Measurements from ENCODE around the gene ZPLD1. TPM values are rescaled to one million over a fixed set of nuclear protein-coding genes. Genes with fewer than 3 reads are reported as not detected.

Gene ZPLD1
- total RNA-seq, 2 experiments from 2014 or later = not detected

DNA sequence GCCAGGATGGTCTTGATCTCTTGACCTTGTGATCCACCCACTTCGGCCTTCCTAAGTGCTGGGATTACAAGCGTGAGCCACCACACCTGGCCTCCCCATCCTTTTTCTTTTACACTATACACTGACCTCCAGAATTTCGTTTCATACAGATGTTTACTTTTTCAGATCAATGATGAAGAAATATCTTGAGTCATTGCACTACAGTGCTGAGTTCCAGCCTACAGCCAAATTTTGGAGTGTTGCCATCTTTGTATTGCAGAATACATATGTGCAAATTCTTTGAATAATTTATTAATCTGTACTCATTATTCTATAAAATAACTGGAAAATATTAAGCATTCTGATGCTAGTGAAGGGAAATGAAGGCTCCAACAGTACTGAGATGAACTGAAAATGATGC is 12.5 kb downstream of the ZPLD1 start:
- no peaks in the 10 kb centered on the region for H3K36me3 ChIP-seq (ENCODE audit: insufficient read depth, low read length)
- no peaks in the 10 kb centered on the region for H3K9me3 ChIP-seq (ENCODE audit: low read length)
- no peaks in the 10 kb centered on the region for H3K79me2 ChIP-seq (ENCODE audit: insufficient read depth, low read depth, low read length)
- DNase-seq (ENCODE audit: low spot score) = no peak
- intact Hi-C loops (cut with micrococcal nuclease; ENCODE audit: unreplicated experiment) = no loop called here
- no peaks in the 10 kb centered on the region for H3K4me1 ChIP-seq (ENCODE audit: insufficient read depth, low read length, poor library complexity, severe bottlenecking)
- POLR2A ChIA-PET = no interaction called here
- TF ChIP-seq, protein P1, sequence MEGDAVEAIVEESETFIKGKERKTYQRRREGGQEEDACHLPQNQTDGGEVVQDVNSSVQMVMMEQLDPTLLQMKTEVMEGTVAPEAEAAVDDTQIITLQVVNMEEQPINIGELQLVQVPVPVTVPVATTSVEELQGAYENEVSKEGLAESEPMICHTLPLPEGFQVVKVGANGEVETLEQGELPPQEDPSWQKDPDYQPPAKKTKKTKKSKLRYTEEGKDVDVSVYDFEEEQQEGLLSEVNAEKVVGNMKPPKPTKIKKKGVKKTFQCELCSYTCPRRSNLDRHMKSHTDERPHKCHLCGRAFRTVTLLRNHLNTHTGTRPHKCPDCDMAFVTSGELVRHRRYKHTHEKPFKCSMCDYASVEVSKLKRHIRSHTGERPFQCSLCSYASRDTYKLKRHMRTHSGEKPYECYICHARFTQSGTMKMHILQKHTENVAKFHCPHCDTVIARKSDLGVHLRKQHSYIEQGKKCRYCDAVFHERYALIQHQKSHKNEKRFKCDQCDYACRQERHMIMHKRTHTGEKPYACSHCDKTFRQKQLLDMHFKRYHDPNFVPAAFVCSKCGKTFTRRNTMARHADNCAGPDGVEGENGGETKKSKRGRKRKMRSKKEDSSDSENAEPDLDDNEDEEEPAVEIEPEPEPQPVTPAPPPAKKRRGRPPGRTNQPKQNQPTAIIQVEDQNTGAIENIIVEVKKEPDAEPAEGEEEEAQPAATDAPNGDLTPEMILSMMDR (conservative IDR thresholded peaks at IDR 0.05; ENCODE audit: low read length) = no peak
- TF ChIP-seq EZH2phosphoT487 (IDR thresholded peaks at IDR 0.05; ENCODE audit: borderline replicate concordance, low read depth, low read length) = no peak
- H3K9me2 ChIP-seq (ENCODE audit: insufficient read depth, low read length) = no peaks in the 10 kb centered on the region
- no peak overlapping the region for H3K4me3 ChIP-seq (ENCODE audit: low read depth, low read length, poor library complexity, severe bottlenecking)
- H2AFZ ChIP-seq (ENCODE audit: low read length) = no peak overlapping the region
- H3K4me2 ChIP-seq (ENCODE audit: low read length) = no peak overlapping the region
- CTCF ChIA-PET (ENCODE audit: unreplicated experiment) = no interaction called here
- no TSS peak for BruUV-seq (replicated peaks)
- H4K20me1 ChIP-seq (ENCODE audit: insufficient read depth, low read length) = no peaks in the 10 kb centered on the region
- H3K27ac ChIP-seq (ENCODE audit: low read depth, low read length, poor library complexity, severe bottlenecking) = no peak overlapping the region

DNA sequence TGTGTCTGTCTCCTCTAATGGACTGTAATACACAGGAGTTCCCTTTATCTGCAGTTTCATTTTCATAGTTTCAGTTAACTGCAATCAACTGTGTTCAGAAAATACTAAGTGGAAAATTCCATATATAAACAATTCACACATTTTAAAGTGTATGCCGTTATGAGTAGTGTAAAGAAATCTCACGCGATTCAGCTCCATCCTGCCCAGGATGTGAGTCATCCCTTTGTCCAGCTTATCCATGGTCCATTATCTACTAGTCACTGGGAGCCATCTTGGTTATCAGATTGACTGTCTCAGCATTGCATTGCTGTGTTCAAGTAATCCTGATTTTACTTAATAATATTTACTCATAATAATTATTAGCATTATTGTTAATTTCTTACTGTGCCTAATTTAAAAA is 14.5 kb downstream of the ZPLD1 start:
- Histone ChIP-seq H3K4me1 (ENCODE audit: insufficient read depth, low read length, poor library complexity, severe bottlenecking) (no peaks in the 10 kb centered on the region), H3K4me2 (ENCODE audit: low read length) (no peak overlapping the region), H3K36me3 (ENCODE audit: insufficient read depth, low read length) (no peaks in the 10 kb centered on the region), H3K27ac (ENCODE audit: low read depth, low read length, poor library complexity, severe bottlenecking) (no peak overlapping the region), H4K20me1 (ENCODE audit: insufficient read depth, low read length) (no peaks in the 10 kb centered on the region), H3K4me3 (ENCODE audit: low read depth, low read length, poor library complexity, severe bottlenecking) (no peak overlapping the region), H3K9me3 (ENCODE audit: low read length) (no peaks in the 10 kb centered on the region), H3K79me2 (ENCODE audit: insufficient read depth, low read depth, low read length) (no peaks in the 10 kb centered on the region), H3K9me2 (ENCODE audit: insufficient read depth, low read length) (no peaks in the 10 kb centered on the region), H2AFZ (ENCODE audit: low read length) (no peak overlapping the region)
- TF ChIP-seq, protein P1 (conservative IDR thresholded peaks at IDR 0.05; ENCODE audit: low read length) = no peak
- TF ChIP-seq EZH2phosphoT487 (IDR thresholded peaks at IDR 0.05; ENCODE audit: borderline replicate concordance, low read depth, low read length) = no peak
- POLR2A ChIA-PET = interaction anchor here (1.3 kb wide), 1 partner anchor 14 kb away, joined by 4 read pairs; no protein-coding TSS in a partner anchor
- BruUV-seq (replicated peaks) = no TSS peak
- CTCF ChIA-PET (ENCODE audit: unreplicated experiment) = no interaction called here
- intact Hi-C loops (cut with micrococcal nuclease; ENCODE audit: unreplicated experiment) = no loop called here
- no peak for DNase-seq (ENCODE audit: low spot score)

DNA sequence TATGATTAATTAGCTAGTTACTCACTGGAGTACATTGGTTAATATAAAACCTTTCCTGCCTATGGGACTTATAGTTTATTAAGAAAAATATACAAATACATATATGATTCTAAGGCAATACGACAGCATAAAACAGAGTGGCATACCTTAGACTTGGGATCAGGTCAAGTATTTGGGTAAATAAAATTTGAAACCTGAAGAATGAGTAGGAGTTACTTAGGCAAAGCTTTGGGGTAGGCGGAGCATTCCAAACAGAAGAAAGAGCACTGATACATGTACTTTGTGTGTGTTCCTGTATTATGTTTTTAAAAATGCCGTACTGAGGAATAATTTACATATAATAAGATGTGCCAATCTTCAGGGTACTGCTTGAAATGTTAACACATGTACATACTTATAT is 15.1 kb downstream of the ZPLD1 start:
- Histone ChIP-seq H3K27ac (ENCODE audit: low read depth, low read length, poor library complexity, severe bottlenecking) (no peak overlapping the region), H2AFZ (ENCODE audit: low read length) (no peak overlapping the region), H4K20me1 (ENCODE audit: insufficient read depth, low read length) (no peaks in the 10 kb centered on the region), H3K4me2 (ENCODE audit: low read length) (no peak overlapping the region), H3K79me2 (ENCODE audit: insufficient read depth, low read depth, low read length) (no peaks in the 10 kb centered on the region), H3K9me2 (ENCODE audit: insufficient read depth, low read length) (no peaks in the 10 kb centered on the region), H3K36me3 (ENCODE audit: insufficient read depth, low read length) (no peaks in the 10 kb centered on the region), H3K4me1 (ENCODE audit: insufficient read depth, low read length, poor library complexity, severe bottlenecking) (no peaks in the 10 kb centered on the region), H3K4me3 (ENCODE audit: low read depth, low read length, poor library complexity, severe bottlenecking) (no peak overlapping the region), H3K9me3 (ENCODE audit: low read length) (no peaks in the 10 kb centered on the region)
- intact Hi-C loops (cut with micrococcal nuclease; ENCODE audit: unreplicated experiment) = no loop called here
- BruUV-seq (replicated peaks) = no TSS peak
- ChIA-PET CTCF (ENCODE audit: unreplicated experiment) (no interaction called here), POLR2A (no interaction called here)
- DNase-seq (ENCODE audit: low spot score) = no peak
- TF ChIP-seq, protein P1 (conservative IDR thresholded peaks at IDR 0.05; ENCODE audit: low read length) = no peak
- TF ChIP-seq EZH2phosphoT487 (IDR thresholded peaks at IDR 0.05; ENCODE audit: borderline replicate concordance, low read depth, low read length) = no peak

Measured in OCI-LY7 (cell line).